GM12878 (cell line): ENCODE results near the gene CD84.

ENCODE experiments used
- CEBPB ChIP-seq, 2 experiments: fragments of 150-350 bp in 1 of 2; IDR thresholded peaks; 2 replicates each; pipeline ENCODE4 v1.6.1; 2012 to 2014; ENCODE audit warnings: low read depth in 2 of 2, low read length in 2 of 2, borderline replicate concordance in 1 of 2, inconsistent platforms in 1 of 2
- EZH2 ChIP-seq: IDR thresholded peaks from 2 replicates; pipeline ENCODE4 v1.6.1; 2012; ENCODE audit warnings: low read depth, mild to moderate bottlenecking, control low read depth, inconsistent platforms, low read length, borderline replicate concordance; ENCODE audit not compliant: control insufficient read depth
- MXI1 ChIP-seq: fragments of 150-350 bp; IDR thresholded peaks from 2 replicates; pipeline ENCODE4 v1.6.1; 2011; ENCODE audit warnings: low read depth, mild to moderate bottlenecking, inconsistent platforms, low read length, improper control_type of control experiment
- SMAD1 ChIP-seq: fragments of 450-650 bp; IDR thresholded peaks from 2 replicates; pipeline ENCODE4 v1.6.1; 2018; ENCODE audit warnings: mild to moderate bottlenecking, low read depth; ENCODE audit not compliant: partially characterized antibody
- SPI1 ChIP-seq: IDR thresholded peaks from 2 replicates; pipeline ENCODE4 v1.6.1; 2011; ENCODE audit warnings: low read depth, mild to moderate bottlenecking, low read length, moderate library complexity, borderline replicate concordance; ENCODE audit not compliant: insufficient read depth
- TF ChIP-seq, protein P1 (sequence below): IDR thresholded peaks from 2 replicates; pipeline ENCODE4 v1.6.1; 2012; ENCODE audit warnings: mild to moderate bottlenecking, low read depth, low read length
- TF ChIP-seq, protein P2 (sequence below), 3 experiments: IDR thresholded peaks in 2 of 3; conservative IDR thresholded peaks in 1 of 3; 2 replicates each; pipeline ENCODE4 v1.5.1; 2011; ENCODE audit warnings: low read depth in 3 of 3, low read length in 3 of 3, mild to moderate bottlenecking in 3 of 3, control low read depth in 2 of 3, moderate library complexity in 2 of 3, inconsistent platforms in 1 of 3, mixed read lengths in 1 of 3; ENCODE audit not compliant: control insufficient read depth in 2 of 3, insufficient read depth in 1 of 3; ENCODE audit errors: extremely low read depth in 1 of 3
- TF ChIP-seq, protein P3 (sequence below): IDR thresholded peaks from 2 replicates; pipeline ENCODE4 v1.6.1; 2011; ENCODE audit warnings: low read depth, mild to moderate bottlenecking, low read length, moderate library complexity, borderline replicate concordance; ENCODE audit errors: extremely low read depth

GRCh38 chr1:160607672-160608032 lies 28.4 kb upstream of the CD84 start:
- TF ChIP-seq SPI1, result no peak
- no peak for TF ChIP-seq MXI1
- TF ChIP-seq, protein P1, sequence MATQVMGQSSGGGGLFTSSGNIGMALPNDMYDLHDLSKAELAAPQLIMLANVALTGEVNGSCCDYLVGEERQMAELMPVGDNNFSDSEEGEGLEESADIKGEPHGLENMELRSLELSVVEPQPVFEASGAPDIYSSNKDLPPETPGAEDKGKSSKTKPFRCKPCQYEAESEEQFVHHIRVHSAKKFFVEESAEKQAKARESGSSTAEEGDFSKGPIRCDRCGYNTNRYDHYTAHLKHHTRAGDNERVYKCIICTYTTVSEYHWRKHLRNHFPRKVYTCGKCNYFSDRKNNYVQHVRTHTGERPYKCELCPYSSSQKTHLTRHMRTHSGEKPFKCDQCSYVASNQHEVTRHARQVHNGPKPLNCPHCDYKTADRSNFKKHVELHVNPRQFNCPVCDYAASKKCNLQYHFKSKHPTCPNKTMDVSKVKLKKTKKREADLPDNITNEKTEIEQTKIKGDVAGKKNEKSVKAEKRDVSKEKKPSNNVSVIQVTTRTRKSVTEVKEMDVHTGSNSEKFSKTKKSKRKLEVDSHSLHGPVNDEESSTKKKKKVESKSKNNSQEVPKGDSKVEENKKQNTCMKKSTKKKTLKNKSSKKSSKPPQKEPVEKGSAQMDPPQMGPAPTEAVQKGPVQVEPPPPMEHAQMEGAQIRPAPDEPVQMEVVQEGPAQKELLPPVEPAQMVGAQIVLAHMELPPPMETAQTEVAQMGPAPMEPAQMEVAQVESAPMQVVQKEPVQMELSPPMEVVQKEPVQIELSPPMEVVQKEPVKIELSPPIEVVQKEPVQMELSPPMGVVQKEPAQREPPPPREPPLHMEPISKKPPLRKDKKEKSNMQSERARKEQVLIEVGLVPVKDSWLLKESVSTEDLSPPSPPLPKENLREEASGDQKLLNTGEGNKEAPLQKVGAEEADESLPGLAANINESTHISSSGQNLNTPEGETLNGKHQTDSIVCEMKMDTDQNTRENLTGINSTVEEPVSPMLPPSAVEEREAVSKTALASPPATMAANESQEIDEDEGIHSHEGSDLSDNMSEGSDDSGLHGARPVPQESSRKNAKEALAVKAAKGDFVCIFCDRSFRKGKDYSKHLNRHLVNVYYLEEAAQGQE, result no peak
- no peak for TF ChIP-seq CEBPB (IDR thresholded peaks at IDR 0.05; ENCODE audit: borderline replicate concordance in 1 of 2, low read depth in 2 of 2, low read length in 2 of 2)
- TF ChIP-seq, protein P2, sequence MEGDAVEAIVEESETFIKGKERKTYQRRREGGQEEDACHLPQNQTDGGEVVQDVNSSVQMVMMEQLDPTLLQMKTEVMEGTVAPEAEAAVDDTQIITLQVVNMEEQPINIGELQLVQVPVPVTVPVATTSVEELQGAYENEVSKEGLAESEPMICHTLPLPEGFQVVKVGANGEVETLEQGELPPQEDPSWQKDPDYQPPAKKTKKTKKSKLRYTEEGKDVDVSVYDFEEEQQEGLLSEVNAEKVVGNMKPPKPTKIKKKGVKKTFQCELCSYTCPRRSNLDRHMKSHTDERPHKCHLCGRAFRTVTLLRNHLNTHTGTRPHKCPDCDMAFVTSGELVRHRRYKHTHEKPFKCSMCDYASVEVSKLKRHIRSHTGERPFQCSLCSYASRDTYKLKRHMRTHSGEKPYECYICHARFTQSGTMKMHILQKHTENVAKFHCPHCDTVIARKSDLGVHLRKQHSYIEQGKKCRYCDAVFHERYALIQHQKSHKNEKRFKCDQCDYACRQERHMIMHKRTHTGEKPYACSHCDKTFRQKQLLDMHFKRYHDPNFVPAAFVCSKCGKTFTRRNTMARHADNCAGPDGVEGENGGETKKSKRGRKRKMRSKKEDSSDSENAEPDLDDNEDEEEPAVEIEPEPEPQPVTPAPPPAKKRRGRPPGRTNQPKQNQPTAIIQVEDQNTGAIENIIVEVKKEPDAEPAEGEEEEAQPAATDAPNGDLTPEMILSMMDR (IDR thresholded peaks at IDR 0.05 in 2 of 3, conservative IDR thresholded peaks at IDR 0.05 in 1 of 3; ENCODE audit: control insufficient read depth in 2 of 3, extremely low read depth in 1 of 3, insufficient read depth in 1 of 3, low read depth in 3 of 3, low read length in 3 of 3), result no peak; a peak in 1 of 6 replicates
- TF ChIP-seq EZH2, result no peak
- TF ChIP-seq SMAD1, result no peak
- TF ChIP-seq, protein P3, sequence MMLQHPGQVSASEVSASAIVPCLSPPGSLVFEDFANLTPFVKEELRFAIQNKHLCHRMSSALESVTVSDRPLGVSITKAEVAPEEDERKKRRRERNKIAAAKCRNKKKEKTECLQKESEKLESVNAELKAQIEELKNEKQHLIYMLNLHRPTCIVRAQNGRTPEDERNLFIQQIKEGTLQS, result no peak
